ENCODE results near the gene TNNC2.

The TNNC2 gene

DNA sequence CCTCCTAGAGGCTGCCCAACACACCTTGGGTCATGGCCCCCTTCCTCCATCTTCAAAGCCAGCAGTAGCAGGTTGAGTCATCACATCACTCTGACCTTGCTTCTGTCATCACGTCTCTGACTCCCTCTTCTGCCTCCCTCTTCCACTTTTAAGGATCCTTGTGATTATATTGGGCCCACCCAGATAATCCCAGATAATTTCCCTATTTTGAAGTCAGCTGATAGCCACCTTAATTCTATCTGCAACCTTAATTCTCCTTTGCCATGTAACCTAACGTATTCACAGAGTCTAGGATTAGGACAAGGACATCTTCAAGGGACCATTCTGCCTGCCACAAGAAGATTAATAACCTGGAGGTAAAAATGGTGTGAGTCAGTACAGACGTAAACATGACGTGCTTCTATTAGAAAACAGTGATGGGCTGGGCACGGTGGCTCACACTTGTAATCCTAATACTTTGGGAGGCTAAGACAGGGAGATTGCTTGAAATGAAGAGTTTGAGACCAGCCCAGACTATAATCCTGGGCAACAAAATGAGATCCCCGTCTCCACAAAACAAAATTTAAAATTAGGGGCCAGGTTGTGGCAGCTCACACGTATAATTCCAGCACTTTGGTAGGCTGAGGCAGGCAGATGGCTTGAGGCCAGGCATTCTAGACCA is 33.6 kb upstream of the TNNC2 start:
- Histone ChIP-seq H3K9me3 (ENCODE audit: control insufficient read depth, insufficient read depth, low read length) (no peaks in the 10 kb centered on the region), H3K4me3 (ENCODE audit: low read depth, low read length) (no peak overlapping the region), H3K4me1 (ENCODE audit: control insufficient read depth, insufficient read depth, low read length) (peaks cover 20% of the 10 kb centered on the region; the same call in 1 of the 2 replicates), H3K27me3 (ENCODE audit: control insufficient read depth, insufficient read depth, low read length) (no peaks in the 10 kb centered on the region), H3K27ac (ENCODE audit: low read depth, low read length) (no peak overlapping the region), H3K36me3 (ENCODE audit: control insufficient read depth, insufficient read depth, low read length) (no peaks in the 10 kb centered on the region), H3K9ac (ENCODE audit: low read depth, low read length) (no peak overlapping the region)

DNA sequence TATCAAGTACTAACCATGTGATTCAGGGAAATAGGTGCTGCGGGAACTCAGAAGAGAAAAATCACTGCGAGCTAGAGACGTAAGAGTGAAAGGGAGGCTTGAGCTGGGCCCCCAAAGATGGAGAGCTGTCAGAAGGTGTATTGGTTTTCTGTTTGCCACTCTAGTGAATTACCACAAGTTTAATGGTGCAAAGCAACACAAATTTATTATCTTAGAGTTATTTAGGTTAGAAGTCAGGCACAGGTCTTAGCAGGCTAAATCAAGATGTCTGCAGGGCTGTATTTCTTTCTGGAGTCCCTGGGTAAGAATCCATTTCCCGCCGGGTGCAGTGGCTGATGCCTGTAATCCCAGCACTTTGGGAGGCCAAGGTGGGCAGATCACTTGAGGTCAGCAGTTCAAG is 32.8 kb upstream of the TNNC2 start:
- no peaks in the 10 kb centered on the region for H3K9me3 ChIP-seq (ENCODE audit: control insufficient read depth, insufficient read depth, low read length)
- no peak overlapping the region for H3K9ac ChIP-seq (ENCODE audit: low read depth, low read length)
- H3K4me1 ChIP-seq (ENCODE audit: control insufficient read depth, insufficient read depth, low read length) = peaks cover 23% of the 10 kb centered on the region
- H3K27me3 ChIP-seq (ENCODE audit: control insufficient read depth, insufficient read depth, low read length) = no peaks in the 10 kb centered on the region
- no peak overlapping the region for H3K27ac ChIP-seq (ENCODE audit: low read depth, low read length)
- H3K36me3 ChIP-seq (ENCODE audit: control insufficient read depth, insufficient read depth, low read length) = no peaks in the 10 kb centered on the region
- no peak overlapping the region for H3K4me3 ChIP-seq (ENCODE audit: low read depth, low read length)

DNA sequence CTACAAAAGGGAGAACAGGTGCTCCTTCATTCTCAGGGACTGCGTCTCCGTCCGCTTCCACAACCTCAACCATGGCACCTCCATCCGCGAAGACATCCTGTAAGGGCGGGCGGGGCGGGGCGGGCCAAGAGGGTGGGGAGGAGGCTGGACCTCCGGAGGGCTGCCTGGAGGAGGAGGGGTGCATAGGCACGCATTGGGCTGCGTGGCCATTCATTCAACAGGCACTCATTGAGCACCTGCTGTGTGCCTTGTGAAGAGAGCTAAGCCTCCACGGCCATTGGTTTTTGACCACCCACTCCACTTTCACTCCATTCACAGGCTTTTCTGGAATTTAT is 30.7 kb upstream of the TNNC2 start:
- Histone ChIP-seq H3K27me3 (ENCODE audit: control insufficient read depth, insufficient read depth, low read length) (no peaks in the 10 kb centered on the region), H3K27ac (ENCODE audit: low read depth, low read length) (peak overlapping the region; percentile 88), H3K4me1 (ENCODE audit: control insufficient read depth, insufficient read depth, low read length) (peaks cover 39% of the 10 kb centered on the region), H3K4me3 (ENCODE audit: low read depth, low read length) (peak overlapping the region; percentile 89), H3K36me3 (ENCODE audit: control insufficient read depth, insufficient read depth, low read length) (no peaks in the 10 kb centered on the region), H3K9me3 (ENCODE audit: control insufficient read depth, insufficient read depth, low read length) (no peaks in the 10 kb centered on the region), H3K9ac (ENCODE audit: low read depth, low read length) (no peak overlapping the region; the same call in 1 of the 2 replicates)

DNA sequence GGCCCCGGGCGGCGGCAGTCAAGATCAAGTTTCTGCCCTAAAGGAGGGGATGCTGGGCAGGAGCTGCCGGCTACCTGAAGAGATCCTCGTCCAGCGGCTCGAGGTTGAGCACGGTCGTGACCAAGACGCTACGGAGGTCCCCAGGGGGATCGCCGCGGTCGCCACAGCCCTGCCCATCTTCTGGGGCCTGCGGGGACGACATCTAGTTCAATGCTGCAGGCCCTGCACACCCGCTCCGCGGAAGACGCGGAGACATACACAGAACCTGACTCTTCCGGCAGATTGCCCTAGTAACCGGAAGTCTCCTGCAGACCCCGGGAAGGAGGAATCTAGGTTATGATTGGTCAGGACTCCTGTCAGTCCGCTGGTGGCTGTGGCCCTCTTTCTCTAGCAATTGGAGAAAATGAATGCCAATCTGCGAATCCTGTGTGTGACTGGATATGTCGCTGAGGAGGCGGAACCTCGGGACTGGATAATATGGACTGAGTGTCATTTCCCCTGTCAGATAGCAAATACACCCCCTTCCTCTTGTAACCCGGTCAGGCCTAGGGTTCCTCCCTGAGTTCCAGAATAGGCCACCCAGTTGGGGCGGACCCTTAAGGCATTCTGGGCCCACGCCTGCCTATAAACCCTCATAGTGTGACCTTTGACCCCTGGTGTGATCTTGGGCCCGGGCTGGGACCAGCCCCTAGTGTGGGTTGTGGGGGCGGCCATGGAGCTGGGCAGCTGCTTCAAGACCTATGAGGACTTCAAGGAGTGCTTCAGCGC is 30.2 kb upstream of the TNNC2 start, which contains the start of the genes ACOT8 and ZSWIM3:
Gene ACOT8 (minus strand): TSS at position 279 of the 768 bp plus-strand sequence. CDS start 77 bp downstream, at position 202.
Gene ZSWIM3 (plus strand): TSS at position 501 of the 768 bp plus-strand sequence. CDS start 212 bp downstream, at position 713.
- H3K4me3 ChIP-seq (ENCODE audit: low read depth, low read length) = peak within 1 kb of the TSS; percentile 89
- H3K4me1 ChIP-seq (ENCODE audit: control insufficient read depth, insufficient read depth, low read length) = peaks cover 39% of the 10 kb centered on the region
- peaks cover 2% of the 10 kb centered on the region for H3K36me3 ChIP-seq (ENCODE audit: control insufficient read depth, insufficient read depth, low read length)
- H3K27me3 ChIP-seq (ENCODE audit: control insufficient read depth, insufficient read depth, low read length) = no peaks in the 10 kb centered on the region
- H3K9ac ChIP-seq (ENCODE audit: low read depth, low read length) = peak within 1 kb of the TSS; percentile 42
- no peaks in the 10 kb centered on the region for H3K9me3 ChIP-seq (ENCODE audit: control insufficient read depth, insufficient read depth, low read length)
- H3K27ac ChIP-seq (ENCODE audit: low read depth, low read length) = peak within 1 kb of the TSS; percentile 88

DNA sequence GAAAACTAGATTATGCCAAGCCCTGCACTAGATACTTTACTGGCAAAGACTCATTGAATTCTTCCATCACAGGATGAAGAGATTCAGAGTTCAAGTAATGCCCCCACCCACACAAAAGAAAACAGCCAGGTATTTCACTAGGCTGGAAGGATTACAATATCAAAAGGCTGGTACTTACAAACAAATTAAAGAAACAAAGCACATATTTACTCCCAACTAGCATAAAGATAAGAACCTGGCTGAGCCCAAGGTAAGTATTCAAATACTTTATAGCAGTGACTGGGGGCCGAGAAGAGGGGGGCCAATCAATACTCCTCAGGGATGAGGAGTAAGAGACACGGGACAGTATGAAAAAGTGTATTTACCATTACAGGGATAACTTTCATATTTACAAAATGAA is 26.4 kb upstream of the TNNC2 start:
- Histone ChIP-seq H3K36me3 (ENCODE audit: control insufficient read depth, insufficient read depth, low read length) (peaks cover 17% of the 10 kb centered on the region), H3K9ac (ENCODE audit: low read depth, low read length) (0 out of 2 replicates have a peak overlapping the region, but pooled peaks have one; percentile 8), H3K27ac (ENCODE audit: low read depth, low read length) (peak overlapping the region; percentile 85), H3K4me3 (ENCODE audit: low read depth, low read length) (peak overlapping the region; percentile 31), H3K4me1 (ENCODE audit: control insufficient read depth, insufficient read depth, low read length) (peaks cover 25% of the 10 kb centered on the region), H3K27me3 (ENCODE audit: control insufficient read depth, insufficient read depth, low read length) (no peaks in the 10 kb centered on the region), H3K9me3 (ENCODE audit: control insufficient read depth, insufficient read depth, low read length) (no peaks in the 10 kb centered on the region)

DNA sequence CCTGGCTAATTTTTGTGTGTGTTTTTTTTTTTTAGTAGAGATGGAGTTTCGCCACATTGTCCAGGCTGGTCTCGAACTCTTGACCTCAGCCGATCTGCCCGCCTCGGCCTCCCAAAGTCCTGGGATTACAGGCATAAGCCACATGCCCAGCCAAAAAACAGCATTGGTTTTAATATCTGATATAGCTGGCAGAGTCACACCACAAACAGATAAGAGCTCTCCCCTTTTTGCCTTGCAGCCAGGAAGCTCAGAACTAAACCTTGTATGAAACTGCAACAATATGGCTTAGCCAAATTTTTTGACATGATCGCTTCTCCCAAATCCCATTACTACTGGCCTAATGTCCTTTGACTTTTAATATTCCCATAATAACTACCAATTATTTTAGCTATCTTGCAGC is 25.2 kb upstream of the TNNC2 start:
- no peak overlapping the region for H3K9ac ChIP-seq (ENCODE audit: low read depth, low read length)
- no peak overlapping the region for H3K4me3 ChIP-seq (ENCODE audit: low read depth, low read length)
- peaks cover 24% of the 10 kb centered on the region for H3K36me3 ChIP-seq (ENCODE audit: control insufficient read depth, insufficient read depth, low read length)
- H3K27me3 ChIP-seq (ENCODE audit: control insufficient read depth, insufficient read depth, low read length) = no peaks in the 10 kb centered on the region
- no peaks in the 10 kb centered on the region for H3K9me3 ChIP-seq (ENCODE audit: control insufficient read depth, insufficient read depth, low read length)
- H3K4me1 ChIP-seq (ENCODE audit: control insufficient read depth, insufficient read depth, low read length) = peaks cover 19% of the 10 kb centered on the region
- H3K27ac ChIP-seq (ENCODE audit: low read depth, low read length) = no peak overlapping the region

DNA sequence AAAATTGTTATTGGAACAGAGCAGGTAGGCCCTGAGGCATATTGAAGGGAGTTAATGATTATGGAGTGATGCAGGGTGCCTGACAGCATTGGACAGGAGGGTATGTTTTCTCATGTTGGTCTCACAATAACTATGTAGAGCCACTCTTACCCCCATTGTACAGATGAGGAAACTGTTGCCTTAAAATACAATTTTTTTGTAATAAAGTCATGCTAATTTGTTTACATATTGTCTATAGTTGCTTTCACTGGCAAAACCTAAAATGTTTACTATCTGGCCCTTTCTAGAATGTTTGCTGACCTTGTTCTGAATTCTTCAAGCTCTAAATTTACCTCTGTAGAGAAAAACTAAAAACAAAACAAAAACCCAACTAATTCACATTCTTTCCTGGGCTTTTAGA is 24.4 kb upstream of the TNNC2 start:
- no peak overlapping the region for H3K9ac ChIP-seq (ENCODE audit: low read depth, low read length)
- peaks cover 27% of the 10 kb centered on the region for H3K36me3 ChIP-seq (ENCODE audit: control insufficient read depth, insufficient read depth, low read length)
- H3K27ac ChIP-seq (ENCODE audit: low read depth, low read length) = no peak overlapping the region
- no peaks in the 10 kb centered on the region for H3K27me3 ChIP-seq (ENCODE audit: control insufficient read depth, insufficient read depth, low read length)
- H3K4me3 ChIP-seq (ENCODE audit: low read depth, low read length) = no peak overlapping the region
- no peaks in the 10 kb centered on the region for H3K9me3 ChIP-seq (ENCODE audit: control insufficient read depth, insufficient read depth, low read length)
- H3K4me1 ChIP-seq (ENCODE audit: control insufficient read depth, insufficient read depth, low read length) = peaks cover 19% of the 10 kb centered on the region

DNA sequence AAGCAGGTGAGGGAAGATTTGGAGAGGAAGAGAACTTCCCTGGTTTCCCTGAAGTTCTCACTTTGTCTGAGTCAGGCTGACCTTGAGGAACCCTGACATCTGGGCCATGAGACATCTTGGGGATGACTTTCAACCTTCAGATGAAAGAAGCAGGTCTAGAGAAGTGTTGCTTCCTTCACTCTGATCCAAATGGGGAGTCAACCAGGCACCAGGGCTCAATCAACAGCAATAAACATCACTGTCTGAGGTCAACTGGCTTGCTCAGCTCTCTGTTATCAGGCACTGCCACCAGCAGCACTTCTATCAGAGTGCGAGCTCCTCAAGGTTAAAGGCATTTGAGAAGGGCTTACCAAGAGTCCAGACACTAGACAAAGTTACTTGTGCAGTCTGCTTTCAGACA is 23.8 kb upstream of the TNNC2 start:
- Histone ChIP-seq H3K4me1 (ENCODE audit: control insufficient read depth, insufficient read depth, low read length) (peaks cover 19% of the 10 kb centered on the region), H3K36me3 (ENCODE audit: control insufficient read depth, insufficient read depth, low read length) (peaks cover 32% of the 10 kb centered on the region), H3K27me3 (ENCODE audit: control insufficient read depth, insufficient read depth, low read length) (no peaks in the 10 kb centered on the region)

DNA sequence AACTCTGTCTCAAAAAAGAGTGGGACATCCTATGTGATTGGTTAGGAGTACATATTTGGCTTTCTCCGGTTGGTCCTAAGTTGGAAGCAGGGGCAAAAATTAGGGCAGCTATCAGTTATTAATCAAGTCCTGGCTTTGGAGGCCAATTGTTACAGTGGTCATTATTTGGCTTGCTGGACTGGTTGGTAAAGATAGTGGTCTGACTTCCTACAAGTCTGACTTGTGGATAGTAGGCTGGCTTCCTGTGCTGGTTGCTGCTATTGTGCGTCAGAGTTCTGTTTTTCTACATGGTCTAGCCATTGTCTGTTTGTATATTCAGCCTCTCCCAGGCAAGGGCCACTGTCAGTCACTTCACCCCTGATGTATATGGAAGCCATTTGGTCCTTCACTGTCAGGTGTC is 23.1 kb upstream of the TNNC2 start:
- Histone ChIP-seq H3K9ac (ENCODE audit: low read depth, low read length) (no peak overlapping the region), H3K36me3 (ENCODE audit: control insufficient read depth, insufficient read depth, low read length) (peaks cover 37% of the 10 kb centered on the region), H3K27ac (ENCODE audit: low read depth, low read length) (no peak overlapping the region), H3K27me3 (ENCODE audit: control insufficient read depth, insufficient read depth, low read length) (no peaks in the 10 kb centered on the region), H3K4me1 (ENCODE audit: control insufficient read depth, insufficient read depth, low read length) (peaks cover 19% of the 10 kb centered on the region), H3K4me3 (ENCODE audit: low read depth, low read length) (no peak overlapping the region), H3K9me3 (ENCODE audit: control insufficient read depth, insufficient read depth, low read length) (no peaks in the 10 kb centered on the region)

More for the DNA sequence above, 23.8 kb upstream of the TNNC2 start:
- no peak overlapping the region for H3K9ac ChIP-seq (ENCODE audit: low read depth, low read length)
- H3K9me3 ChIP-seq (ENCODE audit: control insufficient read depth, insufficient read depth, low read length) = no peaks in the 10 kb centered on the region
- H3K4me3 ChIP-seq (ENCODE audit: low read depth, low read length) = no peak overlapping the region
- no peak overlapping the region for H3K27ac ChIP-seq (ENCODE audit: low read depth, low read length)

DNA sequence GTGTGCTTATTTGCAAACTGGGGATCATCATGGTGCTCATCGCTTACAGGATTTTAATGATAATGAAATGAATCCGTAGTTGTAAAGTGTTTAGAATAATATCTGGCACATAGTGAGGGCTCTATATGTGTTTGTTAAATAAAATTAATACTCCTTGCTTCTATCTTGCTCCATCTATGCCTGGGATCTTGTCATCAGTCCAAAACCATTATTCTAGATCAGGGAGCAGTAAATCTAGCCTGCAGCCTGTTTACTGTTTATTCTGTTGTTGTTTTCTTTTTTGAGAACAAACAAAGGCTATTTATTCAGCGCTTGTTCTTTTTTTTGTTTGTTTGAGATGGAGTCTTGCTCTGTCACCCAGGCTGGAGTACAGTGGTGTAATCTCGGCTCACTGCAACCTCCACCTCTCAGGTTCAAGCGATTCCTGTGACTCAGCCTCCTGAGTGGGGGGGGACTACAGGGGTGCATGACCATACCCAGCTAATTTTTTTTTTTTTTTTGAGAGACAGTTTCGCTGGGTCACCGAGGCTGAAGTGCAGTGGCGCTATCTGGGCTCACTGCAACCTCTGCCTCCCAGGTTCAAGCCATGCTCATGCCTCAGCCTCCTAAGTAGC is 22.0 kb upstream of the TNNC2 start:
- no peaks in the 10 kb centered on the region for H3K9me3 ChIP-seq (ENCODE audit: control insufficient read depth, insufficient read depth, low read length)
- no peak overlapping the region for H3K9ac ChIP-seq (ENCODE audit: low read depth, low read length)
- no peak overlapping the region for H3K4me3 ChIP-seq (ENCODE audit: low read depth, low read length)
- H3K36me3 ChIP-seq (ENCODE audit: control insufficient read depth, insufficient read depth, low read length) = peaks cover 46% of the 10 kb centered on the region
- H3K4me1 ChIP-seq (ENCODE audit: control insufficient read depth, insufficient read depth, low read length) = peaks cover 9% of the 10 kb centered on the region
- no peak overlapping the region for H3K27ac ChIP-seq (ENCODE audit: low read depth, low read length)
- no peaks in the 10 kb centered on the region for H3K27me3 ChIP-seq (ENCODE audit: control insufficient read depth, insufficient read depth, low read length)

DNA sequence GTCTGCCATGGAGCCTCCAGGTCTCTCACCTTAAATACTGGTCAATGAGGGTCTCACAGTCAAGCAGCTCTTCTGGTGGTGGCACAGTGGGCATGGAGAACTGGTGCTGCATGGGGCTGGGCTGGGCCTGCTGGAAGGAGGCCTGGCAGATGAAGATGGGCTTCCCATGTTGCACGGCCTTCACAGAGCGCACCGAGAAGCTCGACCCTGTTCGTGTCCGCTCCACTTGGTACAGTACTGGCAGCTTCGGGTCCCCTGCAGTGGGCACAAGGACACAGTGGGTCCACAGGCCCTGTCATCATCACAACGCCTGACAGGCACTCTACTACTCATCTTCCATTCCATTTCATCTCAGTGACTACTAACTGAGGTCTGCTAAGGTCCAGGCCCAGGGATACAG is 21.3 kb upstream of the TNNC2 start:
- H3K4me3 ChIP-seq (ENCODE audit: low read depth, low read length) = no peak overlapping the region
- H3K9me3 ChIP-seq (ENCODE audit: control insufficient read depth, insufficient read depth, low read length) = no peaks in the 10 kb centered on the region
- no peaks in the 10 kb centered on the region for H3K27me3 ChIP-seq (ENCODE audit: control insufficient read depth, insufficient read depth, low read length)
- peaks cover 53% of the 10 kb centered on the region for H3K36me3 ChIP-seq (ENCODE audit: control insufficient read depth, insufficient read depth, low read length)
- no peak overlapping the region for H3K9ac ChIP-seq (ENCODE audit: low read depth, low read length)
- H3K27ac ChIP-seq (ENCODE audit: low read depth, low read length) = no peak overlapping the region
- H3K4me1 ChIP-seq (ENCODE audit: control insufficient read depth, insufficient read depth, low read length) = peaks cover 5% of the 10 kb centered on the region; the same call in 1 of the 2 replicates

Data from HUES48 (cell line).